Ureter (tissue), 1 donor: ENCODE measurements around the gene SFT2D2. TPM values are rescaled to one million over a fixed set of nuclear protein-coding genes. Genes with fewer than 3 reads are reported as not detected.

Experiments used
- total RNA-seq: library from RNA; stranded (reverse); gene quantifications from one replicate; pipeline ENCODE4 v1.2.4, GENCODE V29; 2023
- donor health status: DM: yes; HTN: yes; CAD: no.

SFT2D2 gene
- total RNA-seq, 1 donor from 2014 or later, result 49.4 TPM

Other genes starting within 250 kb of the SFT2D2 start
- gene GPR161, start 89.1 kb upstream of the SFT2D2 start, total RNA-seq, result 7.6 TPM
- 30.4 TPM for gene TIPRL, start 47.0 kb upstream of the SFT2D2 start, total RNA-seq
- 2.3 TPM for gene TBX19, start 54.9 kb downstream of the SFT2D2 start, total RNA-seq